ENCODE measurements around the gene MCF2L.
"Not testable (repeated sequence)": the region's sequence is repeated elsewhere in the genome, so short reads cannot be mapped to it uniquely, and the experiment has no call there.

MCF2L gene

GRCh38 chr13:113015826-113016525 lies 47.0 kb downstream of the MCF2L start:
- DNase-seq, result no peak

DNA sequence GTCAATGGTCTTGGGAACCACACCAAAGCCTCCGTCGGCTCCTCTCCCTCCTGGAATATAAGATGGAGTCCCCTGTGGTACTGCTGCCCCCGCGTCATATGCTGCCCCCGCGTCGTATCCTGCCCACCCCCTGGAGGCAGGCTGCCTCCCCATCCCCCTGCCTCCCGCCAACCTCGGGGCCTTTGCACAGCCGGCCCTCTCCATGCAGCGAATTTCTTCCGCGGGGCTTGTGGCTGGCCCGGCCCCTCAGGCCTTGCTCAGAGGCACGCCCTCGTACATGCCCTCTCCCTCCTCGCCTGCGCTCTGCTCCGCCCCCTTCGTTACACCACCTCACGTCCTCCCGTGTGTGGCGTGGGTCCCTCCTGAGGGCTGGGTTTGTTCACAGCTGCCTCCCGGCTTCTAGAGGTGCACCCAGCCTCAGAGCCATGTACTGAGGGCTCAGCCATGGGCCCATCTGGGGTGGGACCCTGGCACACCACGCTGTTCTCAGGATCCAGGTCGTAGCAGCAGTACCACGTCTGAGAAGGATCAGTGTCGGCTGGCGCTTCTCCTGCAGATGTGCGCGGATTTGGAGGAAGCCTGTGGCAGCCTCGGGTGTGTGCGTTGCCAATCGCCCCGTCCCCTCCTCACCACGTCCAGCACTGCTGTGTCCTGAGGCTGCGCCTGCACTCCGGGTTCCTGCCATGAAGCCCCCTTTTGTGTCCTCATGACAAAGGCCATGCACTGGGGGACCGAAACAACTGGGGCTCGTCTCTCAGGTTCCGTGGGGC lies 47.7 kb downstream of the MCF2L start:
- DNase-seq, result no peak

DNA sequence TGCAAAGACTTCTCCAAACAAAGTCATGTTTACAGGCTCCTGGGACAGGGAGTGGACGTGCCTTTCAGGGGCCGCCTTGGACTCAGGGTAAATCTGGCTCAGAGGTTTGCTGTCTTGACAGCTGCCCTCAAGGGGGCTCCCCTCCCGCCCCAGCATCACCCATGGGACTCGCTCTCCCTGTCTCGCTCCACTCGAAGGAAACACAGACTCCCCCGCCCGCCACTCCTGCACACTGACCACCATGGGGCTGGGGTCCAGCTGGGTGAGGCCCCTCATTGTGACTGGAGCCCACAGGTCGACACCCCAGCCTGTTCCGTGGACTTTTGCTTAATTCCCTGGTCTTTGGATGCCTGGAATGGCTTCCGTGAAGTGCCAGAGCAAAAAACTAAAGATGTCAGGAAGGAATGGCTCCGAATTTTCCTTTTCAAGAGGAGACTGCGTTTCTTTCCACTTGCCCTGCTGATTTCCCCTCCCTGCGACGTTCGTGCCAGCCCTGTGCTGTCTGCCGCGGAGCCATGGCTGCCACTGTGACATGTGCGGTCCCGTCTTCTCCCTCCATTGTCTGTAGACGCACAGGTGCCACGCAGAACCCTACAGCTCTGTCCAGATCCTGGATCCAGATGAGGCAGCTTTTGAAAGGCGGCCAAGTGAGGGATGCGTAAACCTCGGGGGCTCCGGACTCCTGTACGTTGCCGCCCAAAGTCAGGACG lies 48.6 kb downstream of the MCF2L start:
- DNase-seq, result no peak

- DNase-seq, result no peak
Observed at GRCh38 chr13:113018676-113019465, 49.9 kb downstream of the MCF2L start.

DNA sequence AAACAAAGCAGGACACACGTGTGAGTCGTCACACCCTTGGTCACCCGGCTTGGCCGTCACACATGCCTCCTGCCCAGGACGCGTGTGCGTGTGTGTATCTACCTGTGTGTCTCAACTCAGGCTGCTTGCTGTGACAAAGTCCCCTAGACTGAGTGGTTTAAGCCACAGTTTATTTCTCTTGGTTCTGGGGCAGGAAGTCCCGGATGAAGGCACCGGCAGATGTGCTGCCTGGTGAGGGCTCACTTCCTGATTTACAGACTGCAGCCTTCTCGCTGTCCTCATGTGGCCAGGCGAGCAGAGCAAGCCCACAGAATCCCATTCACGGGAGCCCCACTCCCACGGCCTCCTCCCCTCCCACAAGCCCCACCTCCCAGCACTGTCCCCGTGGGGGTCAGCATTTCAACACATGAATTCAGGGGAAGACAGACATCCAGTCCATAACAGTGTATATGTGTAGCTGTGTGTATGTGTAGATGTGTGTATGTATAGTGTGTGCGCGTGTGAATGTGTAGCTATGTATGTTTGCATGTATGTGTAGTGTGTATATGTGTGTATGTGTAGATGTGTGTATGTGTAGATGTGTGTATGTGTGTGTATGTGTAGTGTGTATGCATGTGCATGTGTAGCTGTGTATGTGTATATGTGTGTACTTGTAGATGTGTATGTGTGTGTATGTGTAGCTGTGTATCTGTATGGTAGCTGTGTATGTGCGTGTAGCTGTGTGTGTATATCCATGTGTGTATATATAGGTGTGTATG lies 51.5 kb downstream of the MCF2L start:
- DNase-seq, result no peak

- no peak for DNase-seq
Observed at GRCh38 chr13:113021391-113021790, 52.4 kb downstream of the MCF2L start.

GRCh38 chr13:113021811-113022210 lies 52.8 kb downstream of the MCF2L start:
- no peak for DNase-seq

DNA sequence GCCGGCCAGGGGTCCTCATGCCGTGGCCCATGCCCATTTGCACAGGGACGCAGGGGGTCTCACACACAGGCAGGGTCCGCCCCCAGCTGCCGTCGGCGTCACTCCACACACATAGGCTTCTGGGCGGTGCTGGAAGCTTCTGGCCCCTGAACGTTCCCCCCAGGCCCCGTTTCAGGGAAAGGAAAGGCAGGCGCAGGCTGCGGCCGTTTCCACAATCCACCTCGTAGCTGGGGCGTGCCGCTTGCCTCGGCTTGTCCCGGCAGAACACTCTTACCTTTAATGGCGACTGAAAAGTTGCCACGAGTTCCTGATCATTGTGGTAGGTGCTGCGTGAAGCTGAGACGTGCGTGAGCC lies 53.4 kb downstream of the MCF2L start:
- no peak for DNase-seq

- DNase-seq, result no peak
Observed at GRCh38 chr13:113022745-113023574, 53.9 kb downstream of the MCF2L start.

DNA sequence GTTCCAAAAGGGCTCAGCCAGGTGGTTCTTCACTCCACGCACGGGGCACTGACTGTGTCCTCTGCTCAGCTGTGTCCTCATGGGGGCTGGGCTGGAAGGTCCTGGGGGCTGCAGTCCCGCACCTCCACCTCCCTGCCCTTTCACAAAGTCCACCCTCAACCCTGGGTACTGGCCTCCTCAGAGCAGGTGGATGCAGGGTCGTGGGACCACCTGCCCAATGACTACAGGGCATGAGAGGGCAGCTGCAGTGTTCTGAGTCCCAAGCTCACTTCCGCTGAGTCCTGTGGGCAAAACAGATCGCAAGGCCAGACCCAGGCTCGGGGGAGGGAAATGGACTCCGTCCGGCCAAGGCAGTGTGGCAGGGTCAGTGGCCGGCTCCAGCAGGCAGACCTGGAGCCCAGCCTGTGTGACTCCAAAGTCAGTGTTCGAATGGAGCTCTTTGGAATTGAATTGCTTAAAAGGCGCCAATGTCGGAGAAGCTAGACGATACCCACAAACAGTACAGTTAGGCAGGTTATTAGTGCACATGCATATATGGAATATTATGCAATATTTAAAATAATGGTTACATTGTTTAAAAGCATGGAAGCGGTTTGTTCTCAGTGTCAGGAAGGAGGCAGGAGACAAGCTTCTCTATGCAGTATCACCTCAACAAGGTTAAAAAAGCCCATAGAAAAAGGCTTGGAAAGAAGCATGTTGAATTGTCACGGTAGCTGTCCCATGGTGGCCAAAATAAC lies 54.8 kb downstream of the MCF2L start:
- DNase-seq, result no peak

DNA sequence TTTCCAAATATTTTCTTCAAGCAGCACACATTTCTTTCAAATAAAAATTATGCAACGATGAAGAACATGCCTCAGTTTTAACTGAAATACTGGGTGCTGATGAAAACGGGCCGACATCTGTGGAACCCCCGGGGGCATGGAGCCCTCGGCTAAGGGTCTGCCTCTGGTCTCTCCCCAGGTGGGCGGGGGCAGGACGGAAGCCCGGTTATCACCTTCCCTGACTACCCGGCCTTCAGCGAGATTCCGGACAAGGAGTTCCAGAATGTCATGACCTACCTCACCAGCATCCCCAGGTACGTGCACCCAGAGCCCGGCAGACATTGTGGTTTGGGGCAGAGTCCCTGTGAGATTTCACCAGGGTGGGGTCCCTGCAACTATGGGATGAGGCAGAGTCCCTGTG lies 55.5 kb downstream of the MCF2L start:
- DNase-seq, result no peak

- DNase-seq, result no peak
Observed at GRCh38 chr13:113026391-113026910, 57.4 kb downstream of the MCF2L start.

GRCh38 chr13:113027095-113027494 lies 58.1 kb downstream of the MCF2L start:
- DNase-seq, result no peak

DNA sequence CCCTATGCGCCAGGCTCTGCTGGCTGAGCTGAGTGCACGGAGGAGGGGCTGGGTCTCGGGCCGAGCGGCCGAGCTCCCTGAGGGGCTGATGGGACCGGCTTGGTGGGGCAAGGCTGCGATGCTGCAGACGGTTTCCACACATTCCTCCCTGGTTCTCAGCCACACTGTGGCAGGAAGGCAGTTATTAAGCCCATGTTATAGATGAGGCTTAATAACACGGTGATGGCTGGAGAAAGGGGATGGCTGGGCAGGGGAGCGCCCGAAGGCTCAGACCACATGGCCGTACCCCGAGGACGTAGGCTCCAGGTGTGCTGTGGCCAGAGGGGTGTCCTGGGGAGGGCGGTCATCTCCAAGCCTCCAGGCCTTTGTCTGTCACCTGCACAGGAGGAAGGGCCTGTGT lies 58.6 kb downstream of the MCF2L start:
- DNase-seq, result no peak

GRCh38 chr13:113028336-113029060 lies 59.5 kb downstream of the MCF2L start:
- no peak for DNase-seq

GRCh38 chr13:113029061-113029445 lies 60.0 kb downstream of the MCF2L start:
- no peak for DNase-seq

GRCh38 chr13:113029487-113030258 lies 60.7 kb downstream of the MCF2L start:
- DNase-seq, result peak; percentile 68

- not testable (repeated sequence) for DNase-seq
Observed at GRCh38 chr13:113030259-113030640, 61.2 kb downstream of the MCF2L start.

GRCh38 chr13:113031465-113031864 lies 62.5 kb downstream of the MCF2L start:
- DNase-seq, result no peak

Data from CD4-positive, alpha-beta T cell treated with Interleukin-17A for 4 hours (primary cell).